ENCODE measurements around the gene YBX3. TPM values are rescaled to one million over a fixed set of nuclear protein-coding genes. Genes with fewer than 3 reads are reported as not detected.

The YBX3 gene
- polyA plus RNA-seq, 2 donors = 399 to 433 TPM

DNA sequence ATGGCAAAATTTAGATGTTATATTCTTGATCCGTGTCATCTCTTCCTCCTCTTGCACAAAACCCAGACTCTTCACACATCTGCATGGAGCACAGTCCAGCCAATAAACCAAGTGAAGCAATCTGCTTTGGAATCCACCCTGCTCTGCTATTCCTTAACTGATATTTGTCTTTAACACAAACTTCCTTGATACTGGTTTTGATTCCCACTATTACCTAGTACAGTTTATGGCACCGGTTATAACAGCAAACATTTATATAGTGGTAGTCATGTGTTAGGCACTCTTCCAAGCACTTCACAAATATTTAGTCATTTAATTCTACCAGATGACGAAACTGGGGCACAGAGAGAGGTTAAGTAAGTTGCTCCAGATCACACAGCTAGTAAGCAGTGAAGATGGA is 61.8 kb downstream of the YBX3 start:
- no peak overlapping the region for H3K27ac ChIP-seq (ENCODE audit: low read depth in 2 of 2, low read length in 1 of 2)
- H3K9me3 ChIP-seq (ENCODE audit: control insufficient read depth in 2 of 2, insufficient read depth in 1 of 2, low read depth in 1 of 2, low read length in 1 of 2) = no peaks in the 10 kb centered on the region
- no peak overlapping the region for H3K4me3 ChIP-seq (ENCODE audit: low read depth in 1 of 2, low read length in 2 of 2)
- H3K36me3 ChIP-seq (ENCODE audit: control insufficient read depth in 2 of 2, insufficient read depth in 2 of 2, low read length in 1 of 2) = no peaks in the 10 kb centered on the region
- WGBS, 2 donors = 44 to 51% methylated on average over 3 of the region's 3 CpGs
- H3K27me3 ChIP-seq (ENCODE audit: control insufficient read depth in 1 of 2, insufficient read depth in 2 of 2, low read length in 2 of 2) = no peaks in the 10 kb centered on the region
- H3K4me1 ChIP-seq (ENCODE audit: control insufficient read depth in 2 of 2, insufficient read depth in 2 of 2, low read length in 1 of 2) = no peaks in the 10 kb centered on the region

DNA sequence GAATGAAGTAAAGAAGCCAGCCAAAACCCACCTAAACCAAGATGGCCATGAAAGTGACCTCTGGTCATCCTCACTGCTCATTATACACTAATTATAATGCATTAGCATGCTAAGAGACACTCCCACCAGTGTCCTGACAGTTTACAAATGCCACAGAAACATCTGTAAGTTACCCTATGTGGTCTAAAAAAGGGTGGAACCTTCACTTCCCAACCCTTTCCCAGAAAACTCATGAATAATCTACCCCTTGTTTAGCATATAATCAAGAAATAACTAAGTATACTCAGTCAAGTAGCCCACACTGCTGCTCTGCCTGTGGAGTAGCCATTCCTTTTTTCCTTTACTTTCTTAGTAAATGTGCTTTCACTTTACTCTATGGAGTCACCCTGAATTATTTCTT is 69.1 kb downstream of the YBX3 start:
- no peaks in the 10 kb centered on the region for H3K9me3 ChIP-seq (ENCODE audit: control insufficient read depth in 2 of 2, insufficient read depth in 1 of 2, low read depth in 1 of 2, low read length in 1 of 2)
- no peaks in the 10 kb centered on the region for H3K4me1 ChIP-seq (ENCODE audit: control insufficient read depth in 2 of 2, insufficient read depth in 2 of 2, low read length in 1 of 2)
- no peak overlapping the region for H3K27ac ChIP-seq (ENCODE audit: low read depth in 2 of 2, low read length in 1 of 2)
- H3K36me3 ChIP-seq (ENCODE audit: control insufficient read depth in 2 of 2, insufficient read depth in 2 of 2, low read length in 1 of 2) = no peaks in the 10 kb centered on the region
- H3K4me3 ChIP-seq (ENCODE audit: low read depth in 1 of 2, low read length in 2 of 2) = no peak overlapping the region
- no peaks in the 10 kb centered on the region for H3K27me3 ChIP-seq (ENCODE audit: control insufficient read depth in 1 of 2, insufficient read depth in 2 of 2, low read length in 2 of 2)

DNA sequence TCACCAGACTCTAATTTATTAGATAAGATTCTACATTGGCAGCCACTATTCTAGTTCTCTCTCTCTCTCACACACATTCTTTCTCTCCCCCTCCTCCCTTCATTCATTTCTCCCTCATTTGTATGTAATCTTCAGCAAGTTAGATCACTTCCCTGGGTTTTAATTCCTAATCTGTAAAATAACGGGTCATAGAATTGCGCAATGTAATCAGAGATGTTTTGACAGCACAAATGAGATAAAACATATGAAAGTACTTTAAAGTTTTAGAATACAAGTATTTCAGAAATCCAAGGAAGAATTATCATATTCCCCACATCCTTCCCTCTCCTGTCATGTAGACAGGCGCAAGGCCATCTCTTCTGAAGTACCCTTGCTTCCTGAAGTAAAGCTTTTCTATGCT is 70.9 kb downstream of the YBX3 start:
- 70 to 76% methylated on average over 3 of the region's 3 CpGs for WGBS, 2 donors
- no peaks in the 10 kb centered on the region for H3K27me3 ChIP-seq (ENCODE audit: control insufficient read depth in 1 of 2, insufficient read depth in 2 of 2, low read length in 2 of 2)
- no peaks in the 10 kb centered on the region for H3K36me3 ChIP-seq (ENCODE audit: control insufficient read depth in 2 of 2, insufficient read depth in 2 of 2, low read length in 1 of 2)
- no peaks in the 10 kb centered on the region for H3K9me3 ChIP-seq (ENCODE audit: control insufficient read depth in 2 of 2, insufficient read depth in 1 of 2, low read depth in 1 of 2, low read length in 1 of 2)
- no peak overlapping the region for H3K27ac ChIP-seq (ENCODE audit: low read depth in 2 of 2, low read length in 1 of 2)
- H3K4me1 ChIP-seq (ENCODE audit: control insufficient read depth in 2 of 2, insufficient read depth in 2 of 2, low read length in 1 of 2) = no peaks in the 10 kb centered on the region
- H3K4me3 ChIP-seq (ENCODE audit: low read depth in 1 of 2, low read length in 2 of 2) = no peak overlapping the region

Other genes with a start within 250 kb of the YBX3 start
- gene EIF2S3B, start 217.4 kb downstream of the YBX3 start, polyA plus RNA-seq = under 1 TPM; 0.32 to 0.45 TPM
- 10 to 100 TPM; 16.4 to 27.0 TPM for gene MAGOHB, start 109.7 kb downstream of the YBX3 start, polyA plus RNA-seq
- gene STYK1, start 49.3 kb downstream of the YBX3 start, polyA plus RNA-seq = 1 to 10 TPM; 5.4 to 7.0 TPM
- gene TAS2R7, start 79.3 kb upstream of the YBX3 start, polyA plus RNA-seq = not detected
- gene TAS2R8, start 84.0 kb upstream of the YBX3 start, polyA plus RNA-seq = not detected
- gene TAS2R9, start 86.8 kb upstream of the YBX3 start, polyA plus RNA-seq = not detected
- not detected for gene TAS2R10, start 103.0 kb upstream of the YBX3 start, polyA plus RNA-seq
- 1 to 10 TPM; 2.1 to 3.3 TPM for gene PRR4, start 126.2 kb upstream of the YBX3 start, polyA plus RNA-seq
- gene PRH1, start 160.9 kb upstream of the YBX3 start, polyA plus RNA-seq = 1 to 10 TPM in 1 of 2 donors, under 1 TPM in 1; 0.35 to 1.3 TPM
- not detected for gene TAS2R13, start 186.2 kb upstream of the YBX3 start, polyA plus RNA-seq
- not detected for gene PRH2, start 205.9 kb upstream of the YBX3 start, polyA plus RNA-seq
- gene TAS2R14, start 215.9 kb upstream of the YBX3 start, polyA plus RNA-seq = under 1 TPM; 0.35 to 0.94 TPM